Keratinocyte (primary cell): ENCODE results near the gene TNFAIP2. TPM values are rescaled to one million over a fixed set of nuclear protein-coding genes. Genes with fewer than 3 reads are reported as not detected.

Experiments used
- DNase-seq: peaks from one replicate; pipeline ENCODE4 v3.0.0-alpha.2; 2011; ENCODE audit warnings: low read depth, missing footprints, low spot score
- FAIRE-seq: peaks from 2 replicates; lab custom pipeline; 2011; peaks lifted over from hg19 to GRCh38; lab: Jason Lieb, UNC
- H2AFZ ChIP-seq: 2 replicates; pipeline ENCODE4 v1.6.0; 2012; ENCODE audit warnings: low read length, control low read depth, inconsistent platforms; ENCODE audit not compliant: control insufficient read depth
- H3K27ac ChIP-seq: 2 replicates; pipeline ENCODE4 v1.5.1; 2011; ENCODE audit warnings: low read length; ENCODE audit not compliant: control insufficient read depth, insufficient read depth
- H3K27me3 ChIP-seq: 3 replicates; pipeline ENCODE4 v1.6.0; 2011; ENCODE audit warnings: low read length; ENCODE audit not compliant: control insufficient read depth, insufficient read depth; ENCODE audit errors: extremely low read depth
- H3K36me3 ChIP-seq, 2 experiments: 2 replicates in 1 of 2; 3 replicates in 1 of 2; pipeline ENCODE4 v1.5.1; 2011; ENCODE audit warnings: low read length in 2 of 2, mild to moderate bottlenecking in 1 of 2; ENCODE audit not compliant: control insufficient read depth in 2 of 2, insufficient read depth in 2 of 2; ENCODE audit errors: extremely low read depth in 1 of 2
- H3K4me1 ChIP-seq: 3 replicates; pipeline ENCODE4 v1.5.1; 2011; ENCODE audit warnings: low read length; ENCODE audit not compliant: control insufficient read depth, insufficient read depth; ENCODE audit errors: extremely low read depth
- H3K4me2 ChIP-seq: 3 replicates; pipeline ENCODE4 v1.6.0; 2011; ENCODE audit warnings: low read depth, low read length; ENCODE audit not compliant: control insufficient read depth, insufficient read depth; ENCODE audit errors: extremely low read depth
- H3K4me3 ChIP-seq, 3 experiments: fragments of 200-600 bp in 1 of 3; sonication (generic) in 1 of 3; 2 replicates in 2 of 3; 3 replicates in 1 of 3; pipeline ENCODE4 v1.5.1; 2011 to 2016; ENCODE audit warnings: low read length in 3 of 3, mild to moderate bottlenecking in 3 of 3, control low read depth in 2 of 3, inconsistent platforms in 1 of 3, low read depth in 1 of 3, mixed read lengths in 1 of 3, mixed run types in 1 of 3, moderate library complexity in 1 of 3; ENCODE audit not compliant: control insufficient read depth in 2 of 3, insufficient read depth in 2 of 3; ENCODE audit errors: extremely low read depth in 1 of 3
- H3K79me2 ChIP-seq: 2 replicates; pipeline ENCODE4 v1.6.0; 2012; ENCODE audit warnings: low read length; ENCODE audit not compliant: control insufficient read depth, insufficient read depth
- H3K9ac ChIP-seq: 3 replicates; pipeline ENCODE4 v1.6.0; 2011; ENCODE audit warnings: low read length; ENCODE audit not compliant: control insufficient read depth, insufficient read depth; ENCODE audit errors: extremely low read depth
- H3K9me1 ChIP-seq: 3 replicates; pipeline ENCODE4 v1.6.0; 2011; ENCODE audit warnings: low read length; ENCODE audit not compliant: control insufficient read depth, insufficient read depth; ENCODE audit errors: extremely low read depth
- H3K9me3 ChIP-seq: 2 replicates; pipeline ENCODE4 v1.5.1; 2012; ENCODE audit warnings: low read depth, low read length; ENCODE audit not compliant: control insufficient read depth
- H4K20me1 ChIP-seq: 3 replicates; pipeline ENCODE4 v1.6.0; 2011; ENCODE audit warnings: low read length; ENCODE audit not compliant: control insufficient read depth, insufficient read depth; ENCODE audit errors: extremely low read depth
- CTCF ChIP-seq, 3 experiments: IDR thresholded peaks in 1 of 3; conservative IDR thresholded peaks in 1 of 3; optimal IDR thresholded peaks in 1 of 3; 2 replicates in 2 of 3; 3 replicates in 1 of 3; pipeline versions ENCODE3 to v1.5.1; 2011; ENCODE audit warnings: low read length in 3 of 3, mild to moderate bottlenecking in 3 of 3, moderate library complexity in 2 of 3, control low read depth in 1 of 3, inconsistent platforms in 1 of 3; ENCODE audit not compliant: insufficient read depth in 2 of 3; ENCODE audit errors: extremely low read depth in 1 of 3
- EZH2 ChIP-seq: IDR thresholded peaks from one replicate; pipeline ENCODE4 v1.6.1; 2012; ENCODE audit warnings: inconsistent platforms, mild to moderate bottlenecking, low read length, moderate library complexity
- dilution Hi-C: fragments of 300-500 bp; cut with MboI; formaldehyde crosslinking; loops from one replicate; pipeline ENCODE4 v1.7.0; 2020; ENCODE audit warnings: low sequenced_read_pairs; ENCODE audit not compliant: extremely low pct_ligation_motif_present
- polyA plus RNA-seq, 5 experiments: library from polyadenylated mRNA; depleted of rRNA in 3 of 5; stranded (reverse) in 3 of 5; stranded (forward) in 1 of 5; unstranded in 1 of 5; fragments of >200 nt; gene quantifications; 1 replicate in 1 of 5; 2 replicates in 3 of 5; 3 replicates in 1 of 5; pipeline versions ENCODE4 v1.2.1 to v1.2.3, GENCODE V29; 2011 to 2012; ENCODE audit warnings: missing spikeins in 2 of 5, low read depth in 1 of 5, low replicate concordance in 1 of 5

Gene TNFAIP2
- polyA plus RNA-seq, 1 donor (not counting 4 experiments of a cell fraction or from before 2014, with no cell fraction given) = 0.71 TPM

GRCh38 chr14:103096387-103096786, 26.9 kb upstream of the TNFAIP2 start:
- Histone ChIP-seq H3K9me1 (no peaks in the 10 kb centered on the region), H4K20me1 (no peaks in the 10 kb centered on the region), H3K4me3 (no peak overlapping the region), H3K9ac (no peak overlapping the region), H3K27me3 (peaks cover 21% of the 10 kb centered on the region), H3K36me3 (no peaks in the 10 kb centered on the region), H3K4me1 (no peaks in the 10 kb centered on the region), H3K27ac (no peak overlapping the region), H3K9me3 (no peaks in the 10 kb centered on the region), H3K4me2 (no peak overlapping the region), H2AFZ (no peak overlapping the region), H3K79me2 (no peaks in the 10 kb centered on the region)
- TF ChIP-seq CTCF (optimal IDR thresholded peaks at IDR 0.05 in 1 of 3, IDR thresholded peaks at IDR 0.05 in 1 of 3, conservative IDR thresholded peaks at IDR 0.05 in 1 of 3; ENCODE audit: extremely low read depth in 1 of 3, insufficient read depth in 2 of 3, low read length in 3 of 3) (no peak), EZH2 (no peak)
- dilution Hi-C loops = no loop called here
- no peak for FAIRE-seq
- no peak for DNase-seq

DNA sequence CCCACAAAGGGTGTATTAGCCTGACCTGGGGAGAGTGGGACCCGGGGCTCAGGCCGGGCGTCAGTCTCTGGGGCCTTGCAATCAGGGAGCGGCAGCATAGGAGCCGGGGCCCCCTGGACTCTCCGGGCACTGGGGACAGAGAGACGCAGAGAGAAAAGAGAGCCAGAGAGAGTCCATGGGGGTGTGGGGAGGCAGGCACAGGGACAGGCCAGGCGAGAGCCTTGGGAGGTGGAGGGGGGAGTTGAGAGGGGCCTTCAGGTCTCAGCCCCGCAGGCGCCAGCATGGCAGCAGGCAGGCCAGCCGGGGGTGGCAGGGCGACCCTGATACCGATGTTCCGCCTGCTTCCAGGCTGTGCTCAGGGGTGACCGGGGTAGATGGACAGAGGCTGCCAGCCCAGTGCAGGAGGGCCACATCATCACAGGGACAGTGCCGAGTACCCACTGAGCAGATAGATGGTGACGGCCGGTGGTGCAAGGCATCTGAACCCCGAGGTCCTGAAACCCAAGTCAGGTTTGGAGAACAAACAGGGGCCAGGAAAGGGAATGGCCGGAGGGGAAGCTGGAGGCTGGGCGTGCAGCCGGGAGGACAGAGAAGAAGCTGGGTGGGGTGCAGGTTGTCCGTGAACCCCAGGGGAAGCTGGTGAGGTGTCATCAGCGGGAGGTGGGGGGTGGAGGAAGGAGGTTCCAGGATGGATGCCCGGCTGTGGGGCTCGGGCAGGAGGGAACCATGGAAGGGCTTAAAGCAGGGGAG, 25.8 kb upstream of the TNFAIP2 start:
- dilution Hi-C loops = no loop called here
- H3K79me2 ChIP-seq = no peaks in the 10 kb centered on the region
- no peaks in the 10 kb centered on the region for H3K9me3 ChIP-seq
- no peak overlapping the region for H3K9ac ChIP-seq
- H2AFZ ChIP-seq = no peak overlapping the region
- H3K27me3 ChIP-seq = peaks cover 31% of the 10 kb centered on the region
- DNase-seq (no peak), FAIRE-seq (no peak)
- H3K4me2 ChIP-seq = no peak overlapping the region
- H3K4me1 ChIP-seq = no peaks in the 10 kb centered on the region
- H3K9me1 ChIP-seq = no peaks in the 10 kb centered on the region
- TF ChIP-seq EZH2 = no peak
- TF ChIP-seq CTCF (optimal IDR thresholded peaks at IDR 0.05 in 1 of 3, IDR thresholded peaks at IDR 0.05 in 1 of 3, conservative IDR thresholded peaks at IDR 0.05 in 1 of 3; ENCODE audit: extremely low read depth in 1 of 3, insufficient read depth in 2 of 3, low read length in 3 of 3) = no peak
- H4K20me1 ChIP-seq = no peaks in the 10 kb centered on the region
- H3K36me3 ChIP-seq = no peaks in the 10 kb centered on the region
- H3K4me3 ChIP-seq = no peak overlapping the region
- H3K27ac ChIP-seq = no peak overlapping the region
